GM21619 (cell line): ENCODE results near the gene KCNMB1.

Source experiments
- ATAC-seq: cut with Tn5 transposase; IDR thresholded peaks from one replicate; pipeline ENCODE4 v1.9.1; 2021; ENCODE audit not compliant: unreplicated experiment

The KCNMB1 gene

DNA sequence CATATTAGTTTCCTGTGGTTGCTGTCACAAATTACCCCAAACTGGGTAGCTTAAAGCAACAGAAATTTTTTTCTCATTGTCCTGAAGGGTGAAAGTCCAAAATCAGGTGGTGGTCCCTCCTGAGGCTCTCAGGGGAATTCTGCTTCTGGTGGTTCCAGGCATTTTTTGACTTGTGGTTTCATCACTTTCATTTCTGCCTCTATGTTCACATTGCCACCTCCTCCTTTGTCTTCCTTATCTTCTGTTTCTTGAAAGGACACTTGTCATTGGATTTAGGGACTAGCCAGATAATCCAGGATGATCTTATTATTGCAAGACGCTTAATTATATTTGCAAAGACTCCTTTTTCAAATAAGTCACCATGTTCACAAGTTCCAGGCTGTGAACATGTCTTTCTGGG lies 43.2 kb downstream of the KCNMB1 start:
- ATAC-seq: no peak

DNA sequence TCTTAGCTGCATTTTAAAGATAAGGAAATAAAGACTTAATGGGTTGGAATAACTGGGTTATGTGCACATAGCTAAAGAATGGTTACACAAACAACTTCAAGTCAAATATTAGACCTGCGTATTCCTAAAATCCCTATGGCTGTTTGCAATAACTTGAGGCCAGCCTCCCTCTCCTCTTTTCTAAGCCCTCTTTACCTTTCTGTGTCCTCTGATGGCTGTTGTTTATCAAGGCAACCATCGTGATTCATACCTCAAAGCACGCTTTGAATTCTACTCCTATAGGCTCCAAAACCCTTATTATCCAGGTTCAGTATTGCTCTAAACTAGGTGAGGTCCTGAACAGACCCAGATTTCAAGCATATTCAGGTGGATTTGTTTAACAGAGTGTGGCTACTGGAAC lies 46.0 kb downstream of the KCNMB1 start:
- no peak for ATAC-seq

DNA sequence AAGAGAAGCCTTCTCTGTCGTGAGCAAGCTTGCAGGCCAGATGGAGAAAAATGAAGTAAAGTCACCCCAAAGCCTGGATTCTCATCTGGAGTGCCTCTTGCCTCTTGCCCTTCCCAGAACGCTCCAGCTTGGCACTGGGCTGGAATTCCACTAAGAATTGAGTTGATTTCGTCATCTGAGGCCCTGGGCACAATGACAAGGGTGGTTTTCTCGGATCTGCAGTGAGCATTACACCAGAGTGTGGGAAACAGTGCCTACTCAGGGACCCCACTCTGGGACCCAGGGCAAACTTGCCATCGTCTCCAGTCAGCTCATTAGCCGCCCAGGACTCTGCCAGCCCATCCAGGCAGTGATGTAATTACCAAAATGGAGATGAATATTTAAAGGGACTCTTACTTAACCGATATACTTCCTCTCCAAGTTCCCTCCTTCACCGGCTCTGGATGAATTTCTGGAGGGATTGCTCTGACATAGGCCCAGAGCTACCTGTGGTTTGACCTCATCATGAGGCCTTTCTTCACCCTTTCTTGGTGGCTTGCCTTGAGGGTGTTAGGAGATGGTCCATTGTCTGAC lies 46.9 kb downstream of the KCNMB1 start:
- no peak for ATAC-seq

DNA sequence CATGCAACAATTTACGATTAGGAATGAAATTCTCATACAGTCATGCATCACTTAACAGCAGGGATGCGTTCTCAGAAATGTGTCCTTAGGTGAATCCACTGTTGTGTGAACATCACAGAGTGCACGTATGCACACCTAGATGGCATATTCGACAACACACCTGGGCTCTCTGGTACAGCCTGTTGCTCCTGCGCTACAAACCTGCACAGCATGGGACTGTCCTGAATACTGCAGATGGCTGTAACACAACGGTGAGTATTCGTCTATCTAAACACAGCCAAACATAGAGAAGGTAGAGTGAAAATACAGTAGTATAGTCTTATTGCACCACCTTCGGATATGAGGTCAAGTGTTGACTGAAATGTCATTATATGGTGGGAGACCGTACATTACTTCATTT lies 47.6 kb downstream of the KCNMB1 start:
- no peak for ATAC-seq

DNA sequence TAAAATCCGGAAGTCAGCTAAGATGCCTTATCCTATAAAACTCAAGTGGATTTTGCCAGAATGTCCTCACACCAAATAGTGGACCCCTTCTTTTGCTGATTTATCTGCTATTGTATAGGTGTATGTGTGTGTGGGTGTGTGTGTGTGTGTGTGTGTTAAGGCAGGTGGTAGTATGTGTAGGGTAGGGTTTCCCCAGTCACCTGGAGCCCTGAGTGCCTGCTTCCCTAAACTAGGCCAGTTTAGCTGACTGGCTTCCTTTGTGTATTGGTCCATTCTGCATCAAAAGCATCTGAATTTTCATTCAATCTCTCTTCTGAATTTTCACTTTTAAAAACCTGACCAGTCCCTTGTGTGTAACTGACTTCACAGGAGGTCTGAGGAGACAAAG lies 49.4 kb downstream of the KCNMB1 start:
- no peak for ATAC-seq

DNA sequence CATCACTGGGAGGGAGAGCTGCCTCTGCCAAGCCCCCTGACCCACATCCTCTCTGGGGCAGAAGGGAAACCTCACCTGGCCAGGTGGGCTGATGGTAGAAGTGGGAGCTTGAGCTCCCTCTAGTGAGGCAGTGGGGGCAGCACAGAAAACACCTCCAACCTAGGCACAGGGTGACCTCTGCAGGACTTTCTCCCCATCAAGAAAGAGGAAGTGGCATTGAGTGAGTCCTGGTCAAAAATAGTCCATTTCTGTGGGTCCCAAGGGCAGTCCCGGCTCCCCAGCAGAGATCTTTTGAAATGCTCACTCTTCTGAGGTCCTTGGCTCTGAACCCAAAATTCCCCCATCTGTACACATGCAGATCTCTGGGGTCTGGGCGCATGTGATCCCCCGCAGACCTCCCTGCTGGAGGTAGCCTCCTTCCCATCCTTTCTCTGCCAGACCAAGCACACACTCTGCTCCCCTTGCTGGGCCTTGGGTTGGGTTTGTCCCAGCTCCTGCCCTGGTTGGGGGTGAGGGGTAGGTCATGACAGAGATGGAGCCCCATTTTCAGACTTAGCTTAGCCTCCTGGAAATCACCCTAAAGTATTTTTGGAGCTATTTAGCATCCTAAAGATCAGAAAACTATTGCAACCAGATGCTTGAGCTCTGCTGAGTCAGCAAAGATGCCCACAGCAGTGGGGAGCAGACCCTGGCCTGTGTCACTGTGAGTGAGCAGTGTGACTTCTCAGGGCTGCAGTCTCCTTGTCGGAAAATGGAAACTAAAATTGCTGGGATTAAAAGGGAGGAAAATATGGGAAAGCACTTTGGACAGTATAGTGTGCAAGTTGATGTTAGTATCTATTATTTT lies 50.0 kb downstream of the KCNMB1 start:
- peak; percentile 93 for ATAC-seq

DNA sequence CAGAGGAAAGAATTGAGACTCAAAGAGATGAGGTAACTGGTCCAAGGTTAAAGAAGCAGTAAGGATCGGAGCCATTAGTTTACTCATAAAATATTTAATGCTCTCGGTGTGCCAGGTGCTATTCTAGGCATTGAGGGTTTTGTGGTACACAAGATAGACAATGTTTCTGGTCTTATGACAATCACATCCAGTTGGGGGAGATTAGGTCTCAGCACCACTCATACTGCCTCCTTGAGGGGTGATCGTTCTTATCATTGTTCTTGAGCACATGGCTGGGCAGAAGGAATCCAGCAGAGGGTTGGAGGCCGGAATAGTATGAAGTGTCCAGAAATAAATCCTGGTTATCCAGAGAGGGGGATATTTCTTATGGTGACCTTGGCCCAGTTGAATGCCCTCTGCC lies 50.9 kb downstream of the KCNMB1 start:
- ATAC-seq: no peak

DNA sequence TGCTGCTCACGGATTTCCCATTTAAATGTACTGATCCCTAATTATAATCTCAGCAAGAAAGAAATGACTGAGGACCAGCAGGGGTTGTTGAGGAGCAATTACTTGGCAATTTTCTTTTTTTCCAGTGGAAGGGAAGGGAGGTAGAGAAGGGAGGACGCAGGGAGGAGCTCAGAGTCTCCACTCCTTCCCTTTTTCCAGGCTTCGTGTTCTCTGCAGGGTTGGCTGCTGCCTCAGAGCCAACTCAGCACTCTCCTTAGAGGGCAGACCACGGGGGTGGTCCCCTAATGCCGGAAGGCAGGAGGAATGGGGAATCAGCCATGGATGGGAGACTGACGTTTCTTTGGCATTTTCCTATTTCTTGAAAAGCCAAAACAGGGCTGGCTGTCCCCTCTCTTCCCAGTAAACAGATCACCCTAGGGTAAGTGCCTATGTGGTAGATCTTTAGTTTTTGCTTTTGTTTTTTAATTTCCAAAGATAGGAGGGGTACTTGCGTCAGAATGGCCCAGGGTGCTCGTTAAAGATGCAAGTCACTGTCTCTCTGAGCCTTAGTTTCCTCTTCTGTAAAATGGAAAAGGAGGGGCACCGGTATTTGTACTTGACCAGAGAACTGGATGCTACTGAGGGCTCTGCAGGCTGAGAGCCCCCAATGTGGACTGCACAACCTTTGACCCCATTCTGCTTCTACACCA lies 52.0 kb downstream of the KCNMB1 start:
- no peak for ATAC-seq

DNA sequence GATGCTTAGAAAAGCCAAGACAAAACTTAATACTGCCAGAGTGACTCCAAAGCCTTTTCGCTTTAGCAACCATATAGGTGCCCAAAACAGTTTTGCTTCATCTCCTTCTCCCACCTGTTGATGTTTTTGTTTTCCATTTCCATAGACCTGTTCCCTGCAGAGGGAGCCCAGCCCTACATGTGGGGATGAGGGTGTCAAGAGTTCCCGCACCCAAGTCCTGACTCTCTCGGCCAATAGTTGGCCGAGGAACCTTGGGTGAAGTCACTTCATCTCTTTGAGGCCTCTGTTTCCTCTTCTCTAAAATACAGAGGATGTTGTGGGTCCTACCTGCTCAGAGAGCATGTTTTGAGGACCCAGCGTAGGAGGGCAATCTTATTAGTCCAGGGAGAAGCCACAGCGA lies 53.1 kb downstream of the KCNMB1 start:
- ATAC-seq: no peak

DNA sequence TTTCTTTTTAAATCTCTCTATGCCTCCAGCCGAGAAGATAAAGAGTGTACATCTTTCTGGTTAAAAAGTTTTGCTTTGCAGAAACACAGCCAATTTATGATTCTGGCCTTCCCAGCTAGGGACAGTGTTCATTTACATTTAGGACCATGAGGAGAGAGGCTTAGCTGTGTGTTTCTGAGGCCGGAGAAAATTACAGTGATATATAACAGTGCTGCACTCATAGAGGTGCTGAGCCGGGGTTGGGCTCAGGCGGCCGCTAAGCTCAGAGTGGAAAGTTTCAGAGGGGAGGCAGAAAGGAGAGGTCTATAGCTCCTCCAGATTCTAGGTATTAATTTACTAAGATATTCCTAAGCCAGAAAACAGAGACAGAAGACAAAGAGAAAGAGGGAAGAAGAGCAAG lies 54.5 kb downstream of the KCNMB1 start:
- ATAC-seq: no peak

DNA sequence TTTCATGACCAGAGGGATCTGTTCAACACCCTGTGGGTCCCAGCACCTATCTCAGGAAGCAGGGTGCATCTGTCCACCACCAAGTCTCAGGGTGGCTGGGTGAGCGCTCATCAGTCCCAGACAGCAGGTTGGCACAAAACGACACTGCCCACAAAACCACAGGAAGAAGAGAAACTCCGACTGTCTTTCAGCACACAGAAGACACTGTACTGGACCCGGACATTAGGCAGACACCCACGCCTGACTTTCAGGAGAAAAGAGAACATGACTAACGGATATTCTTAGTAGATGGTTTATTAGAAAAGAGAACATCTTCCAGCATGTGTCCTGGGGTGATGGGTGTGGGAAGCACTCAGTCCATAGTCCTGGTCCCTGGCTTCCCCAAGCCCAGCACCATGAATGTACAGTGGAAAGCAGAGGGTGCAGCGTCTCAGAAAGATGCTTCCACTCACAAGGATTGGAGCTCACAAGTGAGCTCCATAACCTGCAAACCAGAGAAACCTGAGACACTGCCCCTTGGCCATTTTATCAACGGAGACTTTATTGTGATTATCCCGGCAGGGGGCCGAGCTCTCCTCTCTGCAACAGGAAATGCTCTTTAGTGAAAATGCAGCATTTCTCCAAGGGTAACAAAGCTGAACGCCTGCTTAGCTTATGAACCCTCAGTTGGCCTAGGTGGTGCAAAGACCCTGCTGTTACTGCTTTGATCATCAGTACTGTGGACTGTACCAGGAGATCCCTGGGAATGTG lies 55.8 kb downstream of the KCNMB1 start:
- ATAC-seq: peak; percentile 41

DNA sequence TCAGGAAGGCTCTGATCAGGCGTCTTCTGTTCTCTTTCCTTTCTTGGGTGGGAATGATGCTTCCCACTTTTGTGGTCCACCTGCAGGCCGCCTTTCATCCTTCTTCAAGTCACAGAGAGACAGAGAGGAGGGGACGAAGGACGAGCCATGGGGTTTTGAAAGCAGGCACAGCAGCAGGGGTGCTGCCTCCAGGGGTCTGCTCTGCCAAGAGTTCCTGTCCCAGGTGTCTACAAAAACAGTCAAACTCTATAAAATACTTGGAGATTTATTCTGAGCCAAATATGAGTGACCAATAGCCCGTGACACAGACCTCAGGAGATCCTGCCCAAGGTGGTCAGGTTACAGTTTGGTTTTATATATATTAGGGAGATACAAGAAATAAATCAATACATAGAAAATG lies 57.1 kb downstream of the KCNMB1 start:
- ATAC-seq: no peak

DNA sequence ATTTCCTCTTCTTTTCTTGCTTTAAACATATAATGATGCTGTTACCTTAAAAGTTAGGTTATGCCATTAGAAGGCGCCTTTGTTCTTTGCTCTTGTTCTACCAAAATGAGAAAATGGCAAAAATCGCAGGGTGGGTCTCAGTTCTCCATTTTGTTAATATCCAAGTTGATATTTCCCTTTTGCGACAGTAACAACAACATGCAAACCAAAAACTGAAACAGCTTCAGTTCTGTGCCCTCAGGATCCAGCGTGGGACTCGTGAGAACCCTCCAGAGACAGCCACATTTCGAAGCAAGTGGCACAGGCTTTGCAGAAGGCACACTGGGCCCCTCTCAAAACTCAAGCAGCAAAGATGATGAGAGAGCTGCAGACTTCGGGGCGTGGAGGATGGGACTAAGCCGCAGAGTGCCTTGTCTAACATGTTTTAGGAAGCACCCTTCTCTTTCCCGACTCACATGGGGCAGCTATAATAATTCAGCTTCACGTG lies 58.6 kb downstream of the KCNMB1 start:
- ATAC-seq: no peak

DNA sequence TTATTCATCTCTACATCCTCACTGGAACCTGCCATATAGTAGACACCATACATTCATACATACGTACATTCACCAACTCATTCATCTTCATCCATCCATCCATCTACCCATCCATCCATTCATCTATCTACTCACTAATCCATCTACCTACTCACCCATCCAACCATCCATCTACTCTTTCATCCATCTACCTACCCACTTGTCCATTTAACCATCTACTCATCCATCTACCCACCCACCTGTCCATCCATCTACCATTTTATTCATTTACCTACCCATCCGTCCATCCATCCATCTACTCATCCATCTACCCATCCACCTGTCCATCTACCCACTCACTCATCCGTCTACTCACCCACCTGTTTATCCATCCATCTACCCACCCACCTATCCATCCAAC lies 59.6 kb downstream of the KCNMB1 start:
- no peak for ATAC-seq

DNA sequence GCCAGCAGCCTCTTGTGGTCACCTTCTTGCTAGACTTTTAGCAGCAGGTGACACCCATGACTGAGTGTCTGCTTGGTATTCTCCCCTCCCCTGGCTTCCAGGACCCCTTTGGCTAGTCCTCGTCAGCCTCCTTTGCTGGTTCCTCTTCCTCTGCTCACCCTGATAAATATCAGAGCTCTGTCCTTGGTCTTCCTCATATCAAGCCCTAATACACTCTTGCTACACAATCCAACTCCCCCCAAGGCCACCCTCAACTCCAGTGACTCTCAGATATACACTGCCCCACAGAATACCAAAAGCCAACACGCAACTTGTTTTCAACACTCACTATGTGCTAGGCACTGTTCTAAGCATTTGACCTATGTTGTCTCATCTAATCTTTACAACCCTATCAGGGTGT lies 61.3 kb downstream of the KCNMB1 start:
- no peak for ATAC-seq

DNA sequence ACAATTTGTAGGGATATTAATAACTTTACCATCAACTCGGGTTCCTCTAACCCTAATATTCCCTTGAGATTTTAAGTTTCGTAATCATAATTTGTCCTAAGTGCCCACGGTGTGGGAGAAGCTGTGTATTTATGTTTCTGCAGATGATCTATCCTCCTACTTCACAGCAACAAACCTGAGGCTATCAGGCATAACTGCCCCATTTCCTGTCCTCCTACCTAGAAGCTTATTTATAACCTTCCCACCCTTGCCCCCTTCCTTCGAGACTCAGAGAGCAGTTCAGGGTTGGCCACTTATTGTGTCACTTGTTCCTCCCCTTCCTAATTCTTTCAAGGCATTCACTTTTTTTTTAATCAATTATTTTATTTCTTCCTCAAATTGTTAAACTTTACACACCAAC lies 62.0 kb downstream of the KCNMB1 start:
- ATAC-seq: no peak
